ENCODE results near the gene UTP18.
"Not testable (repeated sequence)": the region's sequence is repeated elsewhere in the genome, so short reads cannot be mapped to it uniquely, and the experiment has no call there.

DNA sequence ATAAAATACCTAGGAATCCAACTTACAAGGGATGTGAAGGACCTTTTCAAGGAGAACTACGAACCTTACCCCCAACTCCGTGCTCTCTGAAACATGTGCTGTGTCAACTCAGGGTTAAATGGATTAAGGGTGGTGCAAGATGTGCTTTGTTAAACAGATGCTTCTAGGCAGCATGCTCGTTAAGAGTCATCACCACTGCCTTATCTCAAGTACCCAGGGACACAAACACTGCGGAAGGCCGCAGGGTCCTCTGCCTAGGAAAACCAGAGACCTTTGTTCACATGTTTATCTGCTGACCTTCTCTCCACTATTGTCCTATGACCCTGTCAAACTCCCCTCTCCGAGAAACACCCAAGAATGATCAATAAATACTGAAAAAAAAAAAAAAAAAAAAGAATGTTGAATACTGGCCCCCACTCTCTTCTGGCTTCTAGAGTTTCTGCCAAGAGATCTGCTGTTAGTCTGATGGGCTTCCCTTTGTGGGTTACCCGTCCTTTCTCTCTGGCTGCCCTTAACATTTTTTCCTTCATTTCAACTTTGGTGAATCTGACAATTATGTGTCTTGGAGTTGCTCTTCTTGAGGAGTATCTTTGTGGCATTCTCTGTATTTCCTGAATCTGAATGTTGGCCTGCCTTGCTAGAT lies 70.6 kb downstream of the UTP18 start:
- TF ChIP-seq, protein P1, sequence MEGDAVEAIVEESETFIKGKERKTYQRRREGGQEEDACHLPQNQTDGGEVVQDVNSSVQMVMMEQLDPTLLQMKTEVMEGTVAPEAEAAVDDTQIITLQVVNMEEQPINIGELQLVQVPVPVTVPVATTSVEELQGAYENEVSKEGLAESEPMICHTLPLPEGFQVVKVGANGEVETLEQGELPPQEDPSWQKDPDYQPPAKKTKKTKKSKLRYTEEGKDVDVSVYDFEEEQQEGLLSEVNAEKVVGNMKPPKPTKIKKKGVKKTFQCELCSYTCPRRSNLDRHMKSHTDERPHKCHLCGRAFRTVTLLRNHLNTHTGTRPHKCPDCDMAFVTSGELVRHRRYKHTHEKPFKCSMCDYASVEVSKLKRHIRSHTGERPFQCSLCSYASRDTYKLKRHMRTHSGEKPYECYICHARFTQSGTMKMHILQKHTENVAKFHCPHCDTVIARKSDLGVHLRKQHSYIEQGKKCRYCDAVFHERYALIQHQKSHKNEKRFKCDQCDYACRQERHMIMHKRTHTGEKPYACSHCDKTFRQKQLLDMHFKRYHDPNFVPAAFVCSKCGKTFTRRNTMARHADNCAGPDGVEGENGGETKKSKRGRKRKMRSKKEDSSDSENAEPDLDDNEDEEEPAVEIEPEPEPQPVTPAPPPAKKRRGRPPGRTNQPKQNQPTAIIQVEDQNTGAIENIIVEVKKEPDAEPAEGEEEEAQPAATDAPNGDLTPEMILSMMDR (conservative IDR thresholded peaks at IDR 0.05; ENCODE audit: low read depth, low read length), result not testable (repeated sequence)
- TF ChIP-seq EZH2 (IDR thresholded peaks at IDR 0.05; ENCODE audit: borderline replicate concordance, low read depth, low read length, poor library complexity, severe bottlenecking), result not testable (repeated sequence)

Data from A673 (cell line).